ENCODE data around the gene SCNN1A.

DNA sequence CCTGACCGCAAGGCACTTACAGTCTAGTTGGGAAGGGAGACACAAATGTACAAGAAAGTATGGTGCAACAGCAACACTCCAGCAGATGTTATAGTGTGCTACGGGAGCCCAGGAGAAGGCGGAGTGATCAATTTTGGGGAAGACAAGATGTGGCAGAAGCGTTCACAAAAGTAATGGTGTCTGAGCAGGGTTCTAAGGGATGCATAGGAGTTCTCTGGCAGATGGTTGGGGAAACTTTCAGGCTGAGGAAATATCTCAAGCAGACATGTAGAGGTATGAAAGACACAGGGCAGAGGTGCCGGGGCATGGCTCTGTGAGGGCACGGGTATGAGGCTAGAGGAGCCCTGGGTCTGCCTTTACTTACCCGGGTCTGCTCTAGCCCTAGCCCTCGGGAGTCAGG lies 28.4 kb downstream of the SCNN1A start:
- TF ChIP-seq, protein P1, sequence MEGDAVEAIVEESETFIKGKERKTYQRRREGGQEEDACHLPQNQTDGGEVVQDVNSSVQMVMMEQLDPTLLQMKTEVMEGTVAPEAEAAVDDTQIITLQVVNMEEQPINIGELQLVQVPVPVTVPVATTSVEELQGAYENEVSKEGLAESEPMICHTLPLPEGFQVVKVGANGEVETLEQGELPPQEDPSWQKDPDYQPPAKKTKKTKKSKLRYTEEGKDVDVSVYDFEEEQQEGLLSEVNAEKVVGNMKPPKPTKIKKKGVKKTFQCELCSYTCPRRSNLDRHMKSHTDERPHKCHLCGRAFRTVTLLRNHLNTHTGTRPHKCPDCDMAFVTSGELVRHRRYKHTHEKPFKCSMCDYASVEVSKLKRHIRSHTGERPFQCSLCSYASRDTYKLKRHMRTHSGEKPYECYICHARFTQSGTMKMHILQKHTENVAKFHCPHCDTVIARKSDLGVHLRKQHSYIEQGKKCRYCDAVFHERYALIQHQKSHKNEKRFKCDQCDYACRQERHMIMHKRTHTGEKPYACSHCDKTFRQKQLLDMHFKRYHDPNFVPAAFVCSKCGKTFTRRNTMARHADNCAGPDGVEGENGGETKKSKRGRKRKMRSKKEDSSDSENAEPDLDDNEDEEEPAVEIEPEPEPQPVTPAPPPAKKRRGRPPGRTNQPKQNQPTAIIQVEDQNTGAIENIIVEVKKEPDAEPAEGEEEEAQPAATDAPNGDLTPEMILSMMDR (IDR thresholded peaks at IDR 0.05; ENCODE audit: insufficient read depth, low read length): no peak
- TF ChIP-seq POLR2AphosphoS5 (IDR thresholded peaks at IDR 0.05; ENCODE audit: low read depth): no peak
- TF ChIP-seq SPI1 (IDR thresholded peaks at IDR 0.05; ENCODE audit: borderline replicate concordance, low read depth): no peak

All from HL-60 (cell line).